Neutrophil (primary cell): ENCODE data around the gene SPG21.

ENCODE experiments used
- H3K27ac ChIP-seq: fragments of 200-600 bp; sonication (generic); 2 replicates; pipeline ENCODE4 v1.5.1; 2016; ENCODE audit warnings: mild to moderate bottlenecking, moderate library complexity
- H3K27me3 ChIP-seq: fragments of 200-600 bp; sonication (generic); 2 replicates; pipeline ENCODE4 v1.6.0; 2016; ENCODE audit warnings: mild to moderate bottlenecking
- H3K36me3 ChIP-seq: fragments of 200-600 bp; sonication (generic); 2 replicates; pipeline ENCODE4 v1.5.1; 2017
- H3K4me1 ChIP-seq, 2 experiments: fragments of 200-600 bp in 1 of 2; sonication (generic) in 1 of 2; 1 replicate in 1 of 2; 2 replicates in 1 of 2; pipeline versions ENCODE4 v1.5.1 to v1.6.1; 2013 to 2016; ENCODE audit warnings: low read depth in 1 of 2, low read length in 1 of 2, mild to moderate bottlenecking in 1 of 2, moderate library complexity in 1 of 2; ENCODE audit not compliant: control insufficient read depth in 1 of 2, insufficient read depth in 1 of 2
- H3K4me3 ChIP-seq, 2 experiments: fragments of 200-600 bp in 1 of 2; sonication (generic) in 1 of 2; 1 replicate in 1 of 2; 2 replicates in 1 of 2; pipeline ENCODE4 v1.5.1; 2013 to 2016; ENCODE audit warnings: low read depth in 1 of 2, low read length in 1 of 2, mild to moderate bottlenecking in 1 of 2, moderate library complexity in 1 of 2
- H3K9me3 ChIP-seq: fragments of 200-600 bp; sonication (generic); 2 replicates; pipeline ENCODE4 v1.5.1; 2016
- TF ChIP-seq, protein P1 (sequence below): fragments of 200-600 bp; sonication (generic); IDR thresholded peaks from 2 replicates; pipeline ENCODE4 v1.5.1; 2016; ENCODE audit warnings: antibody characterized with exemption

Gene SPG21

GRCh38 chr15:64943512-64944225 is 46.0 kb downstream of the SPG21 start:
- Histone ChIP-seq H3K27ac (no peak overlapping the region), H3K4me3 (no peak overlapping the region)

GRCh38 chr15:64942356-64942755 is 47.4 kb downstream of the SPG21 start:
- no peak overlapping the region for H3K27ac ChIP-seq
- no peaks in the 10 kb centered on the region for H3K4me1 ChIP-seq
- no peaks in the 10 kb centered on the region for H3K9me3 ChIP-seq
- H3K4me3 ChIP-seq: no peak overlapping the region
- TF ChIP-seq, protein P1, sequence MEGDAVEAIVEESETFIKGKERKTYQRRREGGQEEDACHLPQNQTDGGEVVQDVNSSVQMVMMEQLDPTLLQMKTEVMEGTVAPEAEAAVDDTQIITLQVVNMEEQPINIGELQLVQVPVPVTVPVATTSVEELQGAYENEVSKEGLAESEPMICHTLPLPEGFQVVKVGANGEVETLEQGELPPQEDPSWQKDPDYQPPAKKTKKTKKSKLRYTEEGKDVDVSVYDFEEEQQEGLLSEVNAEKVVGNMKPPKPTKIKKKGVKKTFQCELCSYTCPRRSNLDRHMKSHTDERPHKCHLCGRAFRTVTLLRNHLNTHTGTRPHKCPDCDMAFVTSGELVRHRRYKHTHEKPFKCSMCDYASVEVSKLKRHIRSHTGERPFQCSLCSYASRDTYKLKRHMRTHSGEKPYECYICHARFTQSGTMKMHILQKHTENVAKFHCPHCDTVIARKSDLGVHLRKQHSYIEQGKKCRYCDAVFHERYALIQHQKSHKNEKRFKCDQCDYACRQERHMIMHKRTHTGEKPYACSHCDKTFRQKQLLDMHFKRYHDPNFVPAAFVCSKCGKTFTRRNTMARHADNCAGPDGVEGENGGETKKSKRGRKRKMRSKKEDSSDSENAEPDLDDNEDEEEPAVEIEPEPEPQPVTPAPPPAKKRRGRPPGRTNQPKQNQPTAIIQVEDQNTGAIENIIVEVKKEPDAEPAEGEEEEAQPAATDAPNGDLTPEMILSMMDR: no peak
- H3K27me3 ChIP-seq: no peaks in the 10 kb centered on the region
- no peaks in the 10 kb centered on the region for H3K36me3 ChIP-seq

More at GRCh38 chr15:64943512-64944225, 46.0 kb downstream of the SPG21 start:
- H3K4me1 ChIP-seq: no peaks in the 10 kb centered on the region
- TF ChIP-seq, protein P1: no peak
- H3K27me3 ChIP-seq: no peaks in the 10 kb centered on the region
- no peaks in the 10 kb centered on the region for H3K9me3 ChIP-seq
- no peaks in the 10 kb centered on the region for H3K36me3 ChIP-seq

GRCh38 chr15:64938192-64938591 is 51.5 kb downstream of the SPG21 start:
- TF ChIP-seq, protein P1: no peak
- no peaks in the 10 kb centered on the region for H3K4me1 ChIP-seq
- no peak overlapping the region for H3K27ac ChIP-seq
- no peaks in the 10 kb centered on the region for H3K27me3 ChIP-seq
- H3K9me3 ChIP-seq: no peaks in the 10 kb centered on the region
- no peak overlapping the region for H3K4me3 ChIP-seq
- no peaks in the 10 kb centered on the region for H3K36me3 ChIP-seq

DNA sequence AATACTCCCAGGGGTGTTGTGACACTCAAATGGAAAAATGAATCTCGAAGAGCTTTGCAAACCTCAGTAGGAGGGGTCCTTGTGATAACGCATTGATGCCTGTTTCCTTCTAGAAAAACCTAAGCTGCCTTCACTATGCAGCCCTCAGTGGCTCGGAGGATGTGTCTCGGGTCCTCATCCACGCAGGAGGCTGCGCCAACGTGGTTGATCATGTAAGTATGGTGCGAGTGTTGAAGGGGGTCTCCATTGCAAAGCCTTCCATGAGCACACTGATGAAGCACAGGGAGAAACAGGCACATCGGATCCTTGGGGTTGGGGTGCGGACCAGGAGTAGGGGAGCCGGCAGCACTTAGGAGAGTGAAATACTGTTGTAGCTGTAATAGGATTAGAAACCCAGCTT is 55.7 kb downstream of the SPG21 start:
- Histone ChIP-seq H3K36me3 (no peaks in the 10 kb centered on the region), H3K27me3 (no peaks in the 10 kb centered on the region), H3K4me3 (no peak overlapping the region), H3K4me1 (no peaks in the 10 kb centered on the region), H3K9me3 (no peaks in the 10 kb centered on the region), H3K27ac (no peak overlapping the region)
- TF ChIP-seq, protein P1: no peak

GRCh38 chr15:64931381-64931780 is 58.3 kb downstream of the SPG21 start:
- no peaks in the 10 kb centered on the region for H3K4me1 ChIP-seq
- H3K4me3 ChIP-seq: no peak overlapping the region
- no peaks in the 10 kb centered on the region for H3K27me3 ChIP-seq
- H3K9me3 ChIP-seq: no peaks in the 10 kb centered on the region
- TF ChIP-seq, protein P1: no peak
- no peaks in the 10 kb centered on the region for H3K36me3 ChIP-seq
- no peak overlapping the region for H3K27ac ChIP-seq
